Effector CD4-positive, alpha-beta T cell (primary cell): ENCODE data around the gene MCM3AP.
"Not testable (repeated sequence)": the region's sequence is repeated elsewhere in the genome, so short reads cannot be mapped to it uniquely, and the experiment has no call there.

ENCODE experiments used
- DNase-seq: peaks from one replicate; pipeline ENCODE4 v3.0.0-alpha.2; 2020

Gene MCM3AP

GRCh38 chr21:46200877-46201803, 84.3 kb downstream of the MCM3AP start:
- DNase-seq: not testable (repeated sequence)

DNA sequence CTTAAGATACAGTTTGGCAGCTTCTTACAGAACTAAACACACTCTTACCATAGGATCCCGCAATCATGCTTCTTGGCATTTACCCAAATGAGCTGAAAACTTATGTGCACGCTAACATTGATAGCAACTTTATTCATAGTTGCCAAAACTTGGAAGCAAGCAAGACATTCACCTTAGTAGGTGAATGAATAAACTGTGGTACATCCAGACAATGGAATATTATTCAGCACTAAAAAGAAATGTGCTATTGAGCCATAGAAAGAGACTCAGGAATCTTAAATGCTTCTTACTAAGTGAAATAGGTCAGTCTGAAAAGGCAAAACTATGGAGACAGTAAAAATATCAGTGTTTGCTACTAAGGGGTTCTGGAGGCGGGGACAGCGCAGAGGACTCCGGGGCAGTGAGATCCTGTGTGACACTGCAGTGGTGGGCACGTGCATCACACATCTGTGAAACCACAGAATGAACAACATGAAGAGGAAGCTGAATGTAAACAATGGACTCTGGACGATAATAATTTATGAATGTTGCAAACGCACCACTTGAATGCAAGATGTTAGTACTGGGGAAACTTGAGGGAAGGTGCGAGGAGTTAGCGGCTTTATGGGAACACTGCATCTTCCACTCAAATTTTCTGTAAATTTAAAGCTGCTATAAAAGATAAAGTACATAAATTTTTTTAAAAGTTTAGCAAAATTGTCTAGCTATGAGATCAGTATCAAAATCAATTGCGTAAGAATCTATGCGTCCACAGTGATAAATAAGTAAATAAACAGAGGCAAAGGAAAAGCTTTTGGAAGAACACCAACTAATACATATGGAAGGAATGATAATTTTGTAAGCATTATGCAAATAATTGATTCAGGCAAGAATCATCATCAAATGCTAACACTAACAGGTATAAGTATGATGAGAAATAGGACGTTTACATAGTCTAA, 85.7 kb downstream of the MCM3AP start:
- DNase-seq: no peak

DNA sequence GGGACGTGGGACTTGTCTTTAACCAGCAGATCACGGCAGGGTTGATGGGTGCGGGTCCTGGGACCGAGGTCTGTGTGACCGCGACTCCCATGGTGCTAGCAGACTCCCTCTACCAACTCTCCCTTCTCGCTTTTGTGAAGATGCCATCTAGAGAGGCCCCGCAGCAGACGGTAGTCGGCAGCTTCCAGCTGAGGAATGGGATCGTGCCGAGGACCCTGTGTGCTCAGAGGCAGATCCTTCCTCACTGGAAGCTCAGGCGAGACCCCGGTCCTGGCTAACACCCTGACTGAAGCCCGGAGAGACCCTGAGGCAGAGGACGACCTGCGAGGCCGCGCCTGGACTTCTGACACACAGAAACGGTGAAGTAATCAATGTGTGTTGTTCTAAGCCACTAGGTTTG, 88.7 kb downstream of the MCM3AP start:
- DNase-seq: no peak

DNA sequence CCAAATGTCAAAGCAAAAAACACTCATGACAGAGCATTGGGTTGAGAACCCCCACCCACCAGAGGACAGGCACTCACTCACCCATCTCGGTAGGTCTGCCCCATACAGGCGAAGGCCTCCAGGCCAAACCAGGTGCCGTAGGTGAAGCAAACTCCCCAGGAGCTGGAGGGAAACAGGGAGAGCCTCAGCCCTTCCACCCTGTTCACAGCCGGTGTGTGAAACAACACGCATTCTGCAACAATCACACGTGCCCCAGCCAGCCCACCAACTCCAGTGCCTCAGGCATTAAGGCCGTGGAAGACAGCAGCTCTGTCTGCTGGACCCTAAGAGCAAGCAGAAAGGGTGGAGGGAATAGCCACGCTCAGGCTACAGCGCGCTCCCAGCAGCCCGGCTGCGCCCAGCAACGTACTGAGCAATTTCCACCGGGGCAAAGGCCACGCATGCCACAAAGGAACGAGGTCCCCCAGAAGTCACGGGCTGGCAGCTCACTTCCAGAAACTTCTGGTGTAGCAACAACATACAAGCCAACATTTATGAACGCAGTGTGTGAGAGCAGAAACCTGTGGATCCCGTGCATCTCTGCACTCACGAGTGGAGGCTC, 89.7 kb downstream of the MCM3AP start:
- DNase-seq: no peak

- DNase-seq: no peak
Measured at GRCh38 chr21:46194374-46195334, 90.8 kb downstream of the MCM3AP start.

- DNase-seq: no peak
Measured at GRCh38 chr21:46193829-46194373, 91.5 kb downstream of the MCM3AP start.

DNA sequence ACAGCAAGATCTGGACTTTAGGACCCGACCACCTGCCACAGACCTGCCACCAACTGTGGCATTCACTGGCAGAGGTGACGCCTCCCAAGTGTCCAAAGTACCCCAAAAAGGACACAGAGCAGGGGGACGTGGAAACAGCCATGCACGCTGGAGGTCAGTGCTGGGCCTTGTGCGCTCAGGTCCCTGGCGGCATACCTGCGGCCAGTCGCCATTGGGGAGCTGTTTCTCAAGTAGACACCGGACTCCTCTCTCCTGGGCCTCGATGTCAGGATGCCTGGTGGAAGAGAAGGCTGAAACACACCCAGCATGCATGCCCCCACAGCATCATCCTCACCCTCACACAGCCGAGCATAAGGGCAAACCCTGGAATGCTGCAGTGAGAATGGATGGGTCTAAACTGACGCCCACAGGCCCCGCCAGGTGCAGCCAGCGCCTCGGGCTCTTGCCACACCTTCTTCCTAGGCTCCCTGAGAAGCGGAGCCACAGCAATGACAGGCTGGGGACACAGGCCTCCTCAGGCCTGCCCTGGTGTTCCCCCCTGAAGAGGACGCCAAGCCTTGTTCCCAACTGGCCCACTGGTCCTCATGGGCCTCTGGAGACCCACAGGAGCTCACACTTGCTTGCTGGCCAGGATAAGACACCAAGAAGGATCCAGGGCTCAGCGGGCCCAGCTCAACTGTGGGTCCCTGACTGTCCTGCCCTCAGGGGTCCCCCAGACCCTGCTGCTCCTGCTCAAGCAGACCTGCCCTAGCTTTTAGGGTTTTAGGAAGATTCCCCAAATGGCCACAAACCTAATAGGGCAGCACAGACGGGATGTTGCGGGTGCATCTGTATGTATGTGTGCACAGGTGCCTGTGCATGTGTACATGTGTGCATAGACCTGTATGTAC, 93.5 kb downstream of the MCM3AP start:
- DNase-seq: no peak

- no peak for DNase-seq
Measured at GRCh38 chr21:46191257-46191685, 94.1 kb downstream of the MCM3AP start.

DNA sequence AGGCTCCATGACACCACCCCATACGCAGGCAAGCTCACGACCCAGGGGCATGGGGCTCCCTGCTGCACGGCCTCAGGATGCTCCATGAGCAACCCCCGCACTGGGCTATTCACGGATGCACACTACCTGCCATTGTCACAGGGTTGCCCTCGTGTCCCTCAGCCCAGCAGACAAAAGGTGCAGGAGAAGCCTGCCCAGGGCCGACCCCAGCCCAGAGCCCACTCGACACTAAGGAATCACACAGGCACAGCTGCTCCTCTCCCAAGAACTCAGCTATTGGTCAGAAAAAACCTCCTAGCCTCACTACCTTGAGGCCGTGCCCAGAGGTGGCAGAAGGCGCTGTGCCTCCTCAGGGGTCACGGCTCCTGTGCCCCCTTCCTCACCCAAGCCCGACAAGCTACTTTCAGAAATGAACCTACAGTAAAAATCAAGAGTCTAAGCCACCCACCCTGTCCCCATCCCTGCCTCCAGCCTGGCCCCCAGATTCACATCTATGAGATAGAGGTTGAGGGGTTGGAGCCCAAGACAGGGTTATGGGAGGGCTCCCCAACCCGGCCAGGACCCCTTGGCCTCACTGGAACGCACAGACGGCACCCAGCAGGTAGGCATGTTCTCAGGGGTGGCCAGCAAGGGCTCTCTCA, 94.8 kb downstream of the MCM3AP start:
- DNase-seq: no peak

GRCh38 chr21:46189959-46190490, 95.4 kb downstream of the MCM3AP start:
- no peak for DNase-seq

DNA sequence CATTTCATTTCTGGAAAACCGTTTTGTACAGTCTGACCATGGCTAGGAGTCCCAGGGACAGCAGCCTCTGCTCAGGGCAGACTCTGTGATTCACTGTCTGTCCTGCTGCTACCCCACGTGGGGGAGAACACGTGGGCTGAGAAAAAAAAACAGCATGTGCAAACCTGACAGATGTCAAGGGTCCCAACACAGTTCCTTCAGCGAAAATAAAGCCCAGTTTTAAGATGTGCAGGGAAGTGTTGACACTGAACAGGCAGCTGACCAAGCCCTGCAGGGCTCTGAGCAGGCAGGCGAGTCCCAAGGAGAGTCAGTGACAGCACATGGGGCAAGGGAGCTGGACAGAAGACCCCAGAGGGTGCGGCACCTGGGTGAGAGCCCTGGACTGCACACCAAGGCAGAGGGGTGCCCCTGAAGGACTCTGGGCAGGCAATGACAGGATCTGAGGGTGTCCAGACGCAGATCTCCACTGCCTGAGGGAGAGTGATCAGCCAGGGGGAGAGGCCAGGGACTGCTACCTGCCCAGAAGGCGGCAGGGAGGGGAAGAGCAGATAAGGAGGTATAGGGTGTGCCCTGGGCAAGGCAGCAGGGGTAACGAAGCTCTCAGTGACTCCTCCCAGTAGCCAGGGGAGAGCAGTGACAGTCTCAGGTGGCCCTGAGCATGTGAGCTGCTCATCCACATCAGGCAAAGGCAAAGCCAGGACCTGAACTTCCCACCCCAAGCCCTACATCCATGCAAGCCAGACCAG, 96.0 kb downstream of the MCM3AP start:
- DNase-seq: no peak

DNA sequence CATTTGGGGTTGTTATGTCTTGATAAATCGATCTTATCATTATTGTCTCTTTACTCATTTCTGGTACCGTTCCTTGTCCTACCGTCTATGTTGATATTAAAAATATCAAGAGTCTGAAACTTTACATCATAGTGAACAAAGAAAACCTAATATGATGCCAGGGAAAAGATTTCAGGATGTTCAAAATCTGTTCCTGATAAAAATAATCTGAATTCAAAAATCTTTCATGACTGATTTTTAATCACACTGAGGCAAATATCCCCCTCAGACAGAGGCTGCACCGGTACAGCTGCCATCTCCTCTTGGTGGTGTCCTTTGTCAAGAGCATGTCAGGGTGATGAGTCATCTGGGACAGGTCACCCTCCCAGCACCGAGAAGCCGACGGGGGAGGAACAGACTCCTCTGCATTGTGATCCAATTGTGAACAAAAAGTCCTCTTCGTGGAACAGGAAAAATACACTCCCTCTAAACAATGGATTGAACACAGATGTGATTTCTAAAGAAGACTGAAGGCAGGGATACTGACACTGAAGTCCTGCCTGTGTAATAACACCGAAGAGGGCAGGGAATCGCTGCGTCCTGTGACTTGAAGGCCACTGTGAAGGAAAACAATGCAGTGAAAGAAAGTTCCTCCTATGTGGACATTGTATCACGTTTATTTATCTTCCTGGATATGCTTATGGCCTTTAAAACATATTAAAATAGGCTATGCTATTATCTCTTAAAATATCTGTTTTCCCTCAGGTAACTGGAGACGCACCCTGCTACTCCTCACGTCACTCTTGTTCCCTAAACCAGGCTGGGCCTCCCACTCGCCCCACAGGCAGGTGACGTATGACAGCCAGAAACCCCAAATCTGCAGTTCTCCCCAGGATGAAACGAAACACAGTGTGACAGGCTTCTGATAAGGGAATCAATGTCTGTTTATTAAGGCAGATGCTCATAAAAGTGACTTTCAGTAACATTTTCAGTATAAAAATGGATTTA, 96.9 kb downstream of the MCM3AP start:
- DNase-seq: no peak

GRCh38 chr21:46187814-46188213, 97.6 kb downstream of the MCM3AP start:
- no peak for DNase-seq

DNA sequence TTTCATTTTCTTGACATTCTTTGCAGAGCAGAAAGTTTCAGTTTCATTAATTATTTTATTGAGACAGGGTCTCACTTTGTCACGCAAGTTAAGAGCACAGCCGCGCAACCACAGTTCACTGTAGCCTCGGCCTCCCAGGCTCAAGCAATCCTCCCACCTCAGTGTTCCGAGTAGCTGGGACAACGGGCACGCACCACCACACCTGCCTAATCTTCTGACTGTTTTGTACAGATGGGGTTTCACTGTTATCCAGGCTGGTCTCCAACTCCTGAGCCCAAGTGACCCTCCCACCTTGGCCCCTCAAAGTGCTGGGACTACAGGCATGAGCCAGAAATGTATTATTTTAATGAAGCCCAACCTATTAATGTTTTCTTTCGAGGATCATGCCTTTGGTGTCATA, 98.2 kb downstream of the MCM3AP start:
- no peak for DNase-seq

- DNase-seq: no peak
Measured at GRCh38 chr21:46185716-46186115, 99.7 kb downstream of the MCM3AP start.
